ENCODE results near the gene GLI1. TPM values are rescaled to one million over a fixed set of nuclear protein-coding genes. Genes with fewer than 3 reads are reported as not detected.
"Not testable (repeated sequence)": the region's sequence is repeated elsewhere in the genome, so short reads cannot be mapped to it uniquely, and the experiment has no call there.

The GLI1 gene
- total RNA-seq, 1 donor from 2014 or later, result 0.13 TPM

- no peak for DNase-seq (ENCODE audit: low spot score)
Measured at GRCh38 chr12:57475271-57476161, 15.9 kb downstream of the GLI1 start.

DNA sequence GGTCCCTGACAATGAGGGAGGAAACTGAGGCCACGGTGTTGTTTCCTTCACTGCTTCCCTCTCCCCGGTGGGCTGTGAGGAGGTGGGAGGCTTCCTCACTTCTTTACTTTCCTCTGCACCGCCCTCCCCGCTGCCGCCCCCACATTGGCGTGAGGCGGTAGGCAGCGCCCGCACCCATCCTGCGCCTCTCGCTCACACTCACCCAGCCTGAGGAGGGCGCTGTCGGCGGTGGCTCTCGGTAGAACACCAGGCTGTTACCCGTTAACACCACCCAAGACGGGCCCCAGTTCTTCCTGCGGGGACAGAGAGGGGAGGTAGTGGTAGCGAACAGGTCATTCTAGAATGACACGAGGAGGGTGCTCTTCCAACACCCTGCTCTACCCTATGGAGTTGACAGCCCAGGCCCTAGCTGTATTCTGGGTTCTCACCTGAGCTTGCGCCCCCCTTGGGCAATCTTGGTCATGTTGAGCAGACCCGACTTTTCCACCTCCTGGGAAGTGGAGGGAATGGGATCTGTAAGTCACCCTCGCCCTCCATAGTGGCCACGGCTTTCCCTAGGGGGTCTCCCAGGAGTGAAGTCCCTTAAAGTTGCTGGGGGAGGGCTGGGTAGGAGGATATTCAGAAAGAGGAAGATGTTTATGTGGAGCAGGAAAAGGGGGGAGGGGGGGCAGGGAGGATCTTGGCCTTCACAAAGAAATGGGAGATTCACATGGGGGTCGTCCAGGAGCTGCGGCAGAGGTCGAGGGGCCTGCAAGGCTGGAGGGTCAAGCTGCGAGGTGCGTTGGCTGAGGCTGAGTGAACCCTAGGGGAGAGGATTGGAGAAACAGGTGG, 16.8 kb downstream of the GLI1 start:
- no peak for DNase-seq (ENCODE audit: low spot score)

GRCh38 chr12:57476993-57477709, 17.6 kb downstream of the GLI1 start:
- DNase-seq (ENCODE audit: low spot score), result no peak

DNA sequence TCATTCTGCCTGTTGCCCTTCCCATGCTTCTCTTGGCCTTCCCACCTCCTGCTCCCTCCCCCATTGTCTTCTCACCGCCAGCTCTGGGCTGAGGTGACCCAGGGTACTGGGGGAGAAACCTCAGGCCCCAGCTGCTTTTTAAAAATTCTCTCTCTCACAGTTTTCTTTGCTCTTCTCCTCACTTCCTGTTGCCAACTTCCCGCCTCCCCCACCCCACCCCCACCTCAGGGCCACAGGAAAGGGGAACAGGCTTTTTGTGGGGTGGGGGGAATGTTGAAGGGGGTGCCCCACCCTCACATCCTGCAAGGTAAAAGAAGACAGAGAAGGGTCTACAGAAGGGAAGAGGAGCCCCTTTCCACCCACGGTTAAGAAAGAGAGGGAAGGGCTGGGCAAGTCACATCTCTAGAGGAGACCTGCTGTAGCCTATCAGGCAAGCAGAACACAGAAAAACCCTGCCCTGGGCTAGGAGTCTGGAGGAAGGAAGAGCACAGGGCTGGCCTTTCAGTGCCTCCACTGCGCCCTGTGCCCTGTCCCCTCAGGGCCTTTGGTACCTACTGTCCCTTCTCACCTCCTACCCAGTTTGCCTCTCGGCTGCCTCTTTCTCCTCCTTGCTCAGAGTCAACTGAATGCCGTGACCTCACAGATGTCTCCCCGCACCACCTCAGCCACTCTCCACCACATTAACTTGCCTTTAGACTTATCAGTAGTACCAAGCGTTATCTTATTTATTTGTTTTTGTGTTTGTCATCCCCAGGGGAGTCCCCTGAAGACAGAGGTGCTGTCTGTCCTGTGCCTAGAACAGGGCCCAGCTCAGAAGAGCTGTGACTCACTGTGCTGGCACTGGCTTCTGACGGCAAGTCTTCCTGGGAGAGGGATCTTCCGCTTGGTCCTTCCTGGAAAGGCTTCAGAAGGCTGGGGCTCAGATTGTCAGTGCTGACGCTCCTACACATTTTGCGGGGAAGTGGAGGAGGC, 18.4 kb downstream of the GLI1 start:
- no peak for DNase-seq (ENCODE audit: low spot score)

DNA sequence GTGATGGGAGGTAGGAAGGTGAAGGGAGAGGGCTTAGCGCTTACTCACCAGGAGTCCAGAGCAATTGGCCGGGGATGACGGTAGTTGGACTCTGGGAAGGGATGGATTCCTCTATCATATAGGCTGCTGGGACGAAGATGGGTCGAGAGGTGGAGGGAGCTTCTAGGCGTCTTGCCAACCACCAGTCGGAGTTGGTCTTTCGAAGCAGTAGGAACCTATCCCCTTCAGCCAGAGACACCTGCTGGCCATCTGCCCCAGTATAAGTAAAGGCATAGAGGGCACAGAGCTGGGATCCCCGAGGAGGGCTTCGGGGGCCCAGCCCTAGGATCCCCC, 19.4 kb downstream of the GLI1 start:
- DNase-seq (ENCODE audit: low spot score), result no peak

- DNase-seq (ENCODE audit: low spot score), result no peak
Measured at GRCh38 chr12:57479376-57480115, 20.0 kb downstream of the GLI1 start, which contains the start of gene ARHGAP9. TSS of gene ARHGAP9 (minus strand) at chr12:57479866. CDS start at chr12:57479406, 460 bp downstream.

GRCh38 chr12:57481671-57482070, 22.1 kb downstream of the GLI1 start:
- no peak for DNase-seq (ENCODE audit: low spot score)

GRCh38 chr12:57483466-57483865, 23.9 kb downstream of the GLI1 start:
- DNase-seq (ENCODE audit: low spot score), result no peak

GRCh38 chr12:57485695-57486094, 26.1 kb downstream of the GLI1 start:
- DNase-seq (ENCODE audit: low spot score), result no peak

- DNase-seq (ENCODE audit: low spot score), result no peak
Measured at GRCh38 chr12:57487055-57487596, 27.5 kb downstream of the GLI1 start.

- DNase-seq (ENCODE audit: low spot score), result peak; percentile 96
Measured at GRCh38 chr12:57487597-57488401, 28.2 kb downstream of the GLI1 start, which contains the start of gene MARS1. TSS of gene MARS1 (plus strand) at chr12:57488068. CDS start at chr12:57488091, 23 bp downstream.

DNA sequence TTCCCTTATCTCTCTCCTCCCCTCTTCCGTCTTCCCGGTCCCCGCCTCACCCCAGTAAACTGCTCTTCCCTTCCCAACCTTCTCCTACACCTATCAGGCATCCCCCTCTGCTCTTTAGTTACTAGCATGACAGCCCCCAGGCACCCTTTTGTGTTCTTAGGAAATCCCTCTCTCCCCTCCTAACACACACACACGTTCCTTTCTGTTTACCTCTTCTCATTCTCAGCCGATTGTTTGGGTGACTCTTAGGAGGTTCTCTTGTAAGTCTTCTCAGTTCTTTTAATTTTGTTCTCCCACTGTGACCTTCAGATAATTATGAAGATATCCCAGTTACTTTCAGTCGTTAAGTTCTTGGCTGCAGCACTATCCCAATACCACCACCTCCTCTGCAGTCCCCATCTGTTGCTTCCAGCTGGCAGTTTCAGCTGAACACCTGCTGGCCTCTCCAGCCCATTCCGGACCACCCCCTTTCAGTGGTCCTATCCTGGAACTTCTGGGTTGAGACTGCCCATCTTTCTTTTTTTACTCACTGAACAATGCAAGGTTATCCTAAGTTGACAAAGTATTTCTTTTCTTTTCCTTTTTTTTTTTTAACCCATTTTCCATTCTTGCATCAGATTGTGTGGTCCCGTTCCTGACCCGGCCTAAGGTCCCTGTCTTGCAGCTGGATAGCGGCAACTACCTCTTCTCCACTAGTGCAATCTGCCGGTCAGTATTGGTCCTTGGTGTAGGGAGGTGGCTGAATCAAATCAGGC, 29.0 kb downstream of the GLI1 start:
- no peak for DNase-seq (ENCODE audit: low spot score)

GRCh38 chr12:57489157-57489641, 29.6 kb downstream of the GLI1 start:
- DNase-seq (ENCODE audit: low spot score), result no peak

GRCh38 chr12:57490126-57490525, 30.5 kb downstream of the GLI1 start:
- no peak for DNase-seq (ENCODE audit: low spot score)

GRCh38 chr12:57491393-57492280, 32.1 kb downstream of the GLI1 start:
- no peak for DNase-seq (ENCODE audit: low spot score)

DNA sequence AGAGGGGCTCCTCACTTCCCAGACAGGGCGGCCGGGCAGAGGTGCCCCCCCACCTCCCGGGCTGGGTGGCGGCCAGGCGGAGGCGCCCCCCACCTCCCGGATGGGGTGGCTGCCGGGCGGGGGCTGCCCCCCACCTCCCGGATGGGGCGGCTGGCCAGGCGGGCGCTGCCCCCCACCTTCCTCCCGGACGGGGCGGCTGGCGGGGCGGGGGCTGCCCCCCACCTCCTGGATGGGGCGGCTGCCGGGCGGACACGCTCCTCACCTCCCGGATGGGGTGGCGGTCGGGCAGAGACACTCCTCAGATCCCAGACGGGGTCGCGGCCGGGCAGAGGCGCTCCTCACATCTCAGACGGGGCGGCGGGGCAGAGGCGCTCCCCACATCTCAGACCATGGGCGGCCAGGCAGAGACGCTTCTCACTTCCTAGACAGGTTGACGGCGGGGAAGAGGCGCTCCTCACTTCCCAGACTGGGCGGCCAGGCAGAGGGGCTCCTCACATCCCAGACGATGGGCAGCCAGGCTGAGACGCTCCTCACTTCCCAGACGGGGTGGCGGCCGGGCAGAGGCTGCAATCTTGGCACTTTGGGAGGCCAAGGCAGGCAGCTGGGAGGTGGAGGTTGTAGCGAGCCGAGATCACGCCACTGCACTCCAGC, 35.6 kb downstream of the GLI1 start:
- not testable (repeated sequence) for DNase-seq (ENCODE audit: low spot score)
